GM12878 (cell line): Measurements from ENCODE around the gene CA6. TPM values are rescaled to one million over a fixed set of nuclear protein-coding genes. Genes with fewer than 3 reads are reported as not detected.
A peak's percentile ranks its signal among the peaks of the same experiment; 100 is the strongest.

Experiments used
- ATAC-seq: fragments of 200-7000 bp; cut with Tn5 transposase; 3 replicates; pipeline ENCODE4 v1.9.1; 2020; ENCODE audit warnings: mild to moderate bottlenecking, moderate library complexity
- BruUV-seq: library from RNA; stranded (reverse); fragments of 400-500 nt; replicated peaks from 2 replicates; lab custom pipeline; 2021; lab: Mats Ljungman, UMichigan
- CTCF ChIA-PET: fragments of 300-600 bp; sonication (Branson Sonifier 250); formaldehyde crosslinking; extraction: SDS; loops from one replicate; lab custom pipeline; 2021; ENCODE audit warnings: inconsistent platforms; lab: Yijun Ruan, JAX
- POLR2A ChIA-PET: fragments of 350-600 bp; formaldehyde crosslinking; extraction: SDS; loops from one replicate; lab custom pipeline; 2021; ENCODE audit warnings: inconsistent platforms; lab: Charles Lee
- RAD21 ChIA-PET: fragments of 300-600 bp; sonication (Branson Sonifier 250); formaldehyde crosslinking; loops from one replicate; lab custom pipeline; 2023; ENCODE audit warnings: antibody characterized with exemption; ENCODE audit not compliant: unreplicated experiment; lab: Charles Lee
- SMC1A ChIA-PET: fragments of 300-600 bp; sonication (Branson Sonifier 250); formaldehyde crosslinking; loops from one replicate; lab custom pipeline; 2023; ENCODE audit not compliant: unreplicated experiment, uncharacterized antibody; lab: Charles Lee
- DNase-seq: peaks from one replicate; pipeline ENCODE4 v3.0.0-alpha.2; 2011; ENCODE audit warnings: low read depth, low spot score
- FAIRE-seq: peaks from 3 replicates; lab custom pipeline; 2011; peaks lifted over from hg19 to GRCh38; lab: Jason Lieb, UNC
- H2AFZ ChIP-seq: 2 replicates; pipeline ENCODE4 v1.6.0; 2011; ENCODE audit warnings: low read depth, low read length, control low read depth; ENCODE audit not compliant: control insufficient read depth
- H3K27ac ChIP-seq: 2 replicates; pipeline ENCODE4 v1.5.1; 2011; ENCODE audit warnings: control low read depth; ENCODE audit not compliant: control insufficient read depth, insufficient read depth
- H3K27me3 ChIP-seq, 2 experiments: replicated peaks in 1 of 2; 2 replicates each; pipeline versions ENCODE4 v1.6.0 to v1.6.1; 2011; ENCODE audit warnings: low read length in 1 of 2; ENCODE audit not compliant: control insufficient read depth in 2 of 2, insufficient read depth in 2 of 2
- H3K36me3 ChIP-seq, 2 experiments: 2 replicates each; pipeline ENCODE4 v1.5.1; 2011; ENCODE audit warnings: low read length in 1 of 2; ENCODE audit not compliant: control insufficient read depth in 2 of 2, insufficient read depth in 2 of 2
- H3K4me1 ChIP-seq: 2 replicates; pipeline ENCODE4 v1.6.1; 2011; ENCODE audit warnings: mild to moderate bottlenecking, low read length, moderate library complexity, mixed read lengths; ENCODE audit not compliant: control insufficient read depth, insufficient read depth
- H3K4me2 ChIP-seq: 2 replicates; pipeline ENCODE4 v1.6.0; 2011; ENCODE audit warnings: control low read depth; ENCODE audit not compliant: control insufficient read depth, insufficient read depth
- H3K4me3 ChIP-seq: fragments of 200-600 bp; sonication (generic); 2 replicates; pipeline ENCODE4 v1.5.1; 2016
- H3K79me2 ChIP-seq: 2 replicates; pipeline ENCODE4 v1.6.0; 2011; ENCODE audit warnings: low read length; ENCODE audit not compliant: control insufficient read depth, insufficient read depth
- H3K9ac ChIP-seq: 2 replicates; pipeline ENCODE4 v1.8.0; 2011; ENCODE audit warnings: low read length, control low read depth, mixed read lengths; ENCODE audit not compliant: control insufficient read depth, insufficient read depth
- H3K9me3 ChIP-seq: replicated peaks from 3 replicates; pipeline ENCODE4 v1.5.1; 2011; ENCODE audit warnings: mild to moderate bottlenecking, low read length; ENCODE audit not compliant: control insufficient read depth, insufficient read depth
- H4K20me1 ChIP-seq: 2 replicates; pipeline ENCODE4 v1.6.0; 2011; ENCODE audit not compliant: control insufficient read depth, insufficient read depth
- MTA2 ChIP-seq: fragments of 450-650 bp; IDR thresholded peaks from 2 replicates; pipeline ENCODE4 v1.6.1; 2016; ENCODE audit warnings: low read depth, mild to moderate bottlenecking, moderate library complexity
- MTA3 ChIP-seq: IDR thresholded peaks from 2 replicates; pipeline ENCODE4 v1.6.1; 2012; ENCODE audit warnings: low read length, inconsistent platforms, borderline replicate concordance
- NBN ChIP-seq: fragments of 450-650 bp; IDR thresholded peaks from 2 replicates; pipeline ENCODE4 v1.6.1; 2016
- PML ChIP-seq: IDR thresholded peaks from 2 replicates; pipeline ENCODE4 v1.6.1; 2012; ENCODE audit warnings: low read length, inconsistent platforms
- POU2F2 ChIP-seq: IDR thresholded peaks from 3 replicates; pipeline ENCODE4 v1.6.1; 2011; ENCODE audit warnings: low read depth, mild to moderate bottlenecking, low read length, borderline replicate concordance
- RFX5 ChIP-seq: IDR thresholded peaks from 2 replicates; pipeline ENCODE4 v1.6.1; 2011; ENCODE audit warnings: low read depth, low read length, improper control_type of control experiment
- YY1 ChIP-seq: IDR thresholded peaks from 2 replicates; pipeline ENCODE4 v1.6.1; 2011; ENCODE audit warnings: low read depth, mild to moderate bottlenecking, low read length
- WGBS: methylation state at CpG from one replicate; pipeline ENCODE4 v1.1.6; 2016; ENCODE audit warnings: low lambda C conversion rate; ENCODE audit not compliant: insufficient replicate concordance, insufficient coverage; ENCODE audit errors: missing lambda C conversion rate; 5-methylcytosine and 5-hydroxymethylcytosine counted together
- in situ Hi-C: fragments of 300-500 bp; cut with MboI; formaldehyde crosslinking; loops from 9 replicates; pipeline ENCODE4 v1.14.3; 2018; ENCODE audit warnings: mixed read lengths
- intact Hi-C: fragments of 100-400 bp; cut with micrococcal nuclease; formaldehyde crosslinking; loops from one replicate; pipeline ENCODE4 v1.14.2; 2022; ENCODE audit not compliant: unreplicated experiment
- polyA plus RNA-seq, 11 experiments: library from polyadenylated mRNA; depleted of rRNA in 4 of 11; unstranded in 6 of 11; stranded (reverse) in 5 of 11; fragments of >200 nt; fragmentation: Nextera tagmentation in 4 of 11; fragmentation: Illumina TruSeq in 1 of 11; extraction: Ambion mirVana in 4 of 11; extraction: Trizol in 1 of 11; gene quantifications; 1 replicate in 1 of 11; 2 replicates in 10 of 11; pipeline versions ENCODE4 v1.2.1 to v1.2.3, GENCODE V29; 2011 to 2016; ENCODE audit warnings: inconsistent platforms in 2 of 11, missing spikeins in 2 of 11, low read depth in 1 of 11
- total RNA-seq, 4 experiments: library from RNA; depleted of rRNA in 3 of 4; stranded (reverse); fragments of >200 nt in 3 of 4; fragmentation: Illumina TruSeq in 1 of 4; extraction: Trizol in 1 of 4; gene quantifications; 2 replicates each; pipeline versions ENCODE4 v1.2.1 to v1.2.3, GENCODE V29; 2013 to 2021
- TF ChIP-seq, protein P1 (sequence below): fragments of 450-650 bp; IDR thresholded peaks from 2 replicates; pipeline ENCODE4 v1.6.1; 2017; ENCODE audit warnings: low read depth, mild to moderate bottlenecking, moderate library complexity
- TF ChIP-seq, protein P2 (sequence below): IDR thresholded peaks from 2 replicates; pipeline ENCODE4 v1.6.1; 2012; ENCODE audit warnings: mild to moderate bottlenecking, low read depth, low read length
- TF ChIP-seq, protein P3 (sequence below), 3 experiments: IDR thresholded peaks in 2 of 3; conservative IDR thresholded peaks in 1 of 3; 2 replicates each; pipeline ENCODE4 v1.5.1; 2011; ENCODE audit warnings: low read depth in 3 of 3, low read length in 3 of 3, mild to moderate bottlenecking in 3 of 3, control low read depth in 2 of 3, moderate library complexity in 2 of 3, inconsistent platforms in 1 of 3, mixed read lengths in 1 of 3; ENCODE audit not compliant: control insufficient read depth in 2 of 3, insufficient read depth in 1 of 3; ENCODE audit errors: extremely low read depth in 1 of 3

Gene CA6
- total and polyA plus RNA-seq, 10 of the 15 experiments (the other 5 are each of a cell fraction or from before 2014, with no cell fraction given): not detected

DNA sequence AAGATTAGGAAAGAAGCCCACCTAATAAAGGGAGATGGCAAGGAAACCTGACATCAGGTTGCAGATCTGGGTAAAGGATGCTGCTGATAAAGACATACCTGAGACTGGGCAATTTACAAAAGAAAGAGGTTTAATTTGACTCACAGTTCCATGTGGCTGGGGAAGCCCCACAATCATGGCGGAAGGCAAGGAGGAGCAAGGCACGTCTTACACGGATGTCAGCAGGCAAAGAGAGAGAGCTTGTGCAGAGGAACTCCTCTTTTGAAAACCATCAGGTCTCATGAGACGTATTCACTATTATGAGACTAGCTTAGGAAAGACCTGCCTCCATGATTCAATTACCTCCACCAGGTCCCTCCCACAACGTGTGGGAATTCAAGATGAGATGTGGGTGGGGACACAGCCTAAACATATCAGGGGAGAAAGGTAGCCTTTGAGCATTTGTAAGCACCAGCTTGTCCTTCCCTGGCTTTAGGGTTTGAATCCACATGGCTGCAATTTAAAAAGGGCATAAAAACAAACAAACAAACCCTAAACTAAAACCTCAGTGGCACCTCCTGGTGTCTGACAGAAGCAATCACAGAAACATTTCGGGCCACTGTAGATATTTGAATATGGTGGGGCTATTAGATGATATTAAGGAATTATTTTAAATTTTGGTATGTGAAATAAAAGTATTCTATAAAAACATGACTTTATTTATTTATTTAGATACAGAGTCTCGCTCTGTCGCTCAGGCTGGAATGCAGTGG is 47.4 kb downstream of the CA6 start:
- DNase-seq (no peak), ATAC-seq (no peak), FAIRE-seq (no peak)
- Histone ChIP-seq H3K4me2 (no peak overlapping the region), H2AFZ (no peak overlapping the region), H3K79me2 (no peaks in the 10 kb centered on the region), H3K9ac (no peak overlapping the region), H3K4me3 (no peak overlapping the region), H3K27me3 (no peaks in the 10 kb centered on the region), H3K9me3 (no peaks in the 10 kb centered on the region; the same call in 2 of the 3 replicates), H3K27ac (no peak overlapping the region), H4K20me1 (no peaks in the 10 kb centered on the region), H3K36me3 (no peaks in the 10 kb centered on the region), H3K4me1 (no peaks in the 10 kb centered on the region)
- ChIA-PET SMC1A (no interaction called here), CTCF (interaction anchor here (2.4 kb wide), 1 partner anchor 11 kb away, joined by 6 read pairs; no protein-coding TSS in a partner anchor), POLR2A (no interaction called here), RAD21 (interaction anchor here (1.3 kb wide), 1 partner anchor 12 kb away, joined by 4 read pairs; no protein-coding TSS in a partner anchor)
- BruUV-seq: no TSS peak
- in situ Hi-C loops: no loop called here
- 50% methylated on average over 8 of the region's 8 CpGs for WGBS
- intact Hi-C loops: no loop called here
- TF ChIP-seq, protein P1, sequence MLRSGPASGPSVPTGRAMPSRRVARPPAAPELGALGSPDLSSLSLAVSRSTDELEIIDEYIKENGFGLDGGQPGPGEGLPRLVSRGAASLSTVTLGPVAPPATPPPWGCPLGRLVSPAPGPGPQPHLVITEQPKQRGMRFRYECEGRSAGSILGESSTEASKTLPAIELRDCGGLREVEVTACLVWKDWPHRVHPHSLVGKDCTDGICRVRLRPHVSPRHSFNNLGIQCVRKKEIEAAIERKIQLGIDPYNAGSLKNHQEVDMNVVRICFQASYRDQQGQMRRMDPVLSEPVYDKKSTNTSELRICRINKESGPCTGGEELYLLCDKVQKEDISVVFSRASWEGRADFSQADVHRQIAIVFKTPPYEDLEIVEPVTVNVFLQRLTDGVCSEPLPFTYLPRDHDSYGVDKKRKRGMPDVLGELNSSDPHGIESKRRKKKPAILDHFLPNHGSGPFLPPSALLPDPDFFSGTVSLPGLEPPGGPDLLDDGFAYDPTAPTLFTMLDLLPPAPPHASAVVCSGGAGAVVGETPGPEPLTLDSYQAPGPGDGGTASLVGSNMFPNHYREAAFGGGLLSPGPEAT: no peak
- TF ChIP-seq YY1 (0 out of 2 replicates have a peak, but pooled peaks have one; percentile 10), NBN (no peak), MTA2 (no peak), POU2F2 (no peak), RFX5 (no peak), PML (no peak), MTA3 (no peak)
- TF ChIP-seq, protein P2, sequence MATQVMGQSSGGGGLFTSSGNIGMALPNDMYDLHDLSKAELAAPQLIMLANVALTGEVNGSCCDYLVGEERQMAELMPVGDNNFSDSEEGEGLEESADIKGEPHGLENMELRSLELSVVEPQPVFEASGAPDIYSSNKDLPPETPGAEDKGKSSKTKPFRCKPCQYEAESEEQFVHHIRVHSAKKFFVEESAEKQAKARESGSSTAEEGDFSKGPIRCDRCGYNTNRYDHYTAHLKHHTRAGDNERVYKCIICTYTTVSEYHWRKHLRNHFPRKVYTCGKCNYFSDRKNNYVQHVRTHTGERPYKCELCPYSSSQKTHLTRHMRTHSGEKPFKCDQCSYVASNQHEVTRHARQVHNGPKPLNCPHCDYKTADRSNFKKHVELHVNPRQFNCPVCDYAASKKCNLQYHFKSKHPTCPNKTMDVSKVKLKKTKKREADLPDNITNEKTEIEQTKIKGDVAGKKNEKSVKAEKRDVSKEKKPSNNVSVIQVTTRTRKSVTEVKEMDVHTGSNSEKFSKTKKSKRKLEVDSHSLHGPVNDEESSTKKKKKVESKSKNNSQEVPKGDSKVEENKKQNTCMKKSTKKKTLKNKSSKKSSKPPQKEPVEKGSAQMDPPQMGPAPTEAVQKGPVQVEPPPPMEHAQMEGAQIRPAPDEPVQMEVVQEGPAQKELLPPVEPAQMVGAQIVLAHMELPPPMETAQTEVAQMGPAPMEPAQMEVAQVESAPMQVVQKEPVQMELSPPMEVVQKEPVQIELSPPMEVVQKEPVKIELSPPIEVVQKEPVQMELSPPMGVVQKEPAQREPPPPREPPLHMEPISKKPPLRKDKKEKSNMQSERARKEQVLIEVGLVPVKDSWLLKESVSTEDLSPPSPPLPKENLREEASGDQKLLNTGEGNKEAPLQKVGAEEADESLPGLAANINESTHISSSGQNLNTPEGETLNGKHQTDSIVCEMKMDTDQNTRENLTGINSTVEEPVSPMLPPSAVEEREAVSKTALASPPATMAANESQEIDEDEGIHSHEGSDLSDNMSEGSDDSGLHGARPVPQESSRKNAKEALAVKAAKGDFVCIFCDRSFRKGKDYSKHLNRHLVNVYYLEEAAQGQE: no peak
- TF ChIP-seq, protein P3, sequence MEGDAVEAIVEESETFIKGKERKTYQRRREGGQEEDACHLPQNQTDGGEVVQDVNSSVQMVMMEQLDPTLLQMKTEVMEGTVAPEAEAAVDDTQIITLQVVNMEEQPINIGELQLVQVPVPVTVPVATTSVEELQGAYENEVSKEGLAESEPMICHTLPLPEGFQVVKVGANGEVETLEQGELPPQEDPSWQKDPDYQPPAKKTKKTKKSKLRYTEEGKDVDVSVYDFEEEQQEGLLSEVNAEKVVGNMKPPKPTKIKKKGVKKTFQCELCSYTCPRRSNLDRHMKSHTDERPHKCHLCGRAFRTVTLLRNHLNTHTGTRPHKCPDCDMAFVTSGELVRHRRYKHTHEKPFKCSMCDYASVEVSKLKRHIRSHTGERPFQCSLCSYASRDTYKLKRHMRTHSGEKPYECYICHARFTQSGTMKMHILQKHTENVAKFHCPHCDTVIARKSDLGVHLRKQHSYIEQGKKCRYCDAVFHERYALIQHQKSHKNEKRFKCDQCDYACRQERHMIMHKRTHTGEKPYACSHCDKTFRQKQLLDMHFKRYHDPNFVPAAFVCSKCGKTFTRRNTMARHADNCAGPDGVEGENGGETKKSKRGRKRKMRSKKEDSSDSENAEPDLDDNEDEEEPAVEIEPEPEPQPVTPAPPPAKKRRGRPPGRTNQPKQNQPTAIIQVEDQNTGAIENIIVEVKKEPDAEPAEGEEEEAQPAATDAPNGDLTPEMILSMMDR (IDR thresholded peaks at IDR 0.05 in 2 of 3, conservative IDR thresholded peaks at IDR 0.05 in 1 of 3; ENCODE audit: control insufficient read depth in 2 of 3, extremely low read depth in 1 of 3, insufficient read depth in 1 of 3, low read depth in 3 of 3, low read length in 3 of 3): 0 out of 6 replicates have a peak, but pooled peaks of 1 of the 3 experiments have one; percentile 5
